ENCODE data around the gene ABHD12. TPM values are rescaled to one million over a fixed set of nuclear protein-coding genes. Genes with fewer than 3 reads are reported as not detected.
A peak's percentile ranks its signal among the peaks of the same experiment; 100 is the strongest.
"Not testable (repeated sequence)": the region's sequence is repeated elsewhere in the genome, so short reads cannot be mapped to it uniquely, and the experiment has no call there.

Gene ABHD12
- total RNA-seq, 8 experiments from 2014 or later = 23.2 to 79.9 (median 29.6) TPM

DNA sequence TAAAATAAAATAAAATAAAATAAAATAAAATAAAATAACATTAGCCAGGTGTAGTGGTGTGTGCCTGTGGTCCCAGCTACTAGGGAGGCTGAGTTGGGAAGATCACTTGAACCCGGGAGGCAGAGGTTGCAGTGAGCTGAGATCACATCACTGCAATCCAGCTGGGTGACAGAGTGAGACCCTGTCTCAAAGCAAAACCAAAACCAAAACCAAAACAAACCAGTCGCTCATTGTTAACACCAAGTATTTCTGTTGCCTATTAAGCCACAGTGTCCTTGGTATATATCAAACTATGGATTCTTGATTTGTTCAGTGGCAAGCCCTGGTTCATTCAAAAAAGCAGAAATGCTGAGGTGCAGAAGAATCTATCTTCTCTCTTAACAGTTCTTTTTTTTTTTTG, 77.0 kb downstream of the ABHD12 start:
- ATAC-seq (replicated peaks in 6 of 8) = no peak
- no peak overlapping the region for H3K4me3 ChIP-seq
- in situ Hi-C loops (cut with MboI; ENCODE audit: low pct_unique_long_range_greater_than_20kb in 2 of 9, low sequenced_read_pairs in 9 of 9, unreplicated experiment in 9 of 9) = loop anchor here in 1 of 9 experiments (25.0 kb wide), 1 partner anchor 326 kb away; the partner anchor contains the start of gene APMAP
- H3K4me1 ChIP-seq (replicated peaks in 1 of 2) = peaks cover 2 to 23% of the 10 kb centered on the region in 2 donors
- no peak overlapping the region for H3K27ac ChIP-seq
- WGBS, 10 experiments = 61 to 100% (median 100%) methylated on average over 1 to 2 of the region's 2 CpGs; no CpG with 5 or more reads in 3 of the 10 experiments

DNA sequence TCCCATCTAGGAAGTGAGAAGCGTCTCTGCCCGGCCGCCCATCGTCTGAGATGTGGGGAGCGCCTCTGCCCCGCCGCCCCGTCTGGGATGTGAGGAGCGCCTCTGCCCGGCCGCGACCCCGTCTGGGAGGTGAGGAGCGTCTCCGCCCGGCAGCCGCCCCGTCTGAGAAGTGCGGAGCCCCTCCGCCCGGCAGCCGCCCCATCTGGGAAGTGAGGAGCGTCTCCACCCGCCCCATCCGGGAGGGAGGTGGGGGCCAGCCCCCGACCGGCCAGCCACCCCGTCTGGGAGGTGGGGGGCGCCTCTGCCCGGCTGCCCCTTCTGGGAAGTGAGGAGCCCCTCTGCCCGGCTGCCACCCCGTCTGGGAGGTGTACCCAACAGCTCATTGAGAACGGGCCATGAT, 77.9 kb downstream of the ABHD12 start:
- WGBS, 10 experiments = no CpG with 5 or more reads among the region's 33 CpGs
- H3K27ac ChIP-seq; ATAC-seq (replicated peaks in 6 of 8); H3K4me3 ChIP-seq: not testable (repeated sequence)
- peaks cover 2 to 23% of the 10 kb centered on the region in 2 donors for H3K4me1 ChIP-seq (replicated peaks in 1 of 2)
- in situ Hi-C loops (cut with MboI; ENCODE audit: low pct_unique_long_range_greater_than_20kb in 2 of 9, low sequenced_read_pairs in 9 of 9, unreplicated experiment in 9 of 9) = loop anchor here in 1 of 9 experiments (25.0 kb wide), 1 partner anchor 325 kb away; the partner anchor contains the start of gene APMAP

DNA sequence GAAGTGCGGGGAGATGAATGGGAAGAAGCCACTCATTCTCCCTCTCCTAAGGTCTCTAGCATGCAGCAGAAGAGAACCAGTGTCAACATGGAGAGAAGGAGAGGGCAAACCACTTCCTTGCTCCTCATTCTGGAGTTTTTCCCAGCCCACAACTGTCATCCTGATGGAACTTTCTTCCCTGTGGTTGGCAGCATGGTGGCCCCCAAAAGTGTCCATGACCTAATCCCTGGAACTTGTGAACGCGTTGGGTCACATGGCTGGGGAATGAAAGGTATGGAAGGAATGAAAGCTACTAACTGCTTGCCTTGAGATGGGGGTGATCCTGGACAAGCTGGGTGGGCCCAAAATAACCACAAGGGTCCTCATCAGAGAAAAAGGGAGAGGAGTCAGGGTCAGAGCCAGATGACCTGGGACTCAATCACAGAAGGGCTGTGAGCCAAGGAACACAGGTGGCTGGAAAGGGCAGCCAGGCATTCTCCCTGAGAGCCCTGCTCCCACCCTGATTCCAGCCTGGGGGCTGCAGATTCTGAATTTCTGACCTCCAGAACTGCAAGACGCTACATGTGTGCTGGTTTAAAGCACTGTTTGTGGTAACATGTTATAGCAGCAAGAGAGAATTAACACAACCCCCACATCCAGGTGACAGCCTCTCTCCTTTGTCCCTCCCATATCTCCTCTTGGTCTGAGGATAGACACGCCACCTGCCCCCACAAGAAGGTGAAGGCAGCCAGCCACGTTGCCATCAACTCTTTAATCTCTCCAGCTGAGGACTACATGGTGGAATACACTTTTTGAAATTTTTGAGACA, 79.5 kb downstream of the ABHD12 start:
- ATAC-seq (replicated peaks in 6 of 8) = peak in 1 of 8 experiments; percentile 1
- Histone ChIP-seq H3K4me1 (replicated peaks in 1 of 2) (peaks cover 2 to 23% of the 10 kb centered on the region in 2 donors), H3K27ac (peak overlapping the region in 1 of 2 donors; percentile 48), H3K4me3 (no peak overlapping the region)
- WGBS, 10 experiments = 20 to 100% (median 63%) methylated on average over 1 to 6 of the region's 6 CpGs; no CpG with 5 or more reads in 2 of the 10 experiments
- in situ Hi-C loops (cut with MboI; ENCODE audit: low pct_unique_long_range_greater_than_20kb in 2 of 9, low sequenced_read_pairs in 9 of 9, unreplicated experiment in 9 of 9) = loop anchor here in 1 of 9 experiments (25.0 kb wide), 1 partner anchor 324 kb away; the partner anchor contains the start of gene APMAP

- 0 to 100% (median 69%) methylated on average over 1 to 6 of the region's 6 CpGs; no CpG with 5 or more reads in 2 of the 10 experiments for WGBS, 10 experiments
- in situ Hi-C loops (cut with MboI; ENCODE audit: low pct_unique_long_range_greater_than_20kb in 2 of 9, low sequenced_read_pairs in 9 of 9, unreplicated experiment in 9 of 9) = loop anchor here in 1 of 9 experiments (25.0 kb wide), 1 partner anchor 323 kb away; the partner anchor contains the start of gene APMAP
- peaks cover 2 to 23% of the 10 kb centered on the region in 2 donors for H3K4me1 ChIP-seq (replicated peaks in 1 of 2)
- peak overlapping the region; percentile 44 to 77 for H3K27ac ChIP-seq
- no peak overlapping the region for H3K4me3 ChIP-seq
- peak; percentile 69 to 94 (median 89) for ATAC-seq (replicated peaks in 6 of 8)
Measured at GRCh38 chr20:25310268-25310920, 80.2 kb downstream of the ABHD12 start.

DNA sequence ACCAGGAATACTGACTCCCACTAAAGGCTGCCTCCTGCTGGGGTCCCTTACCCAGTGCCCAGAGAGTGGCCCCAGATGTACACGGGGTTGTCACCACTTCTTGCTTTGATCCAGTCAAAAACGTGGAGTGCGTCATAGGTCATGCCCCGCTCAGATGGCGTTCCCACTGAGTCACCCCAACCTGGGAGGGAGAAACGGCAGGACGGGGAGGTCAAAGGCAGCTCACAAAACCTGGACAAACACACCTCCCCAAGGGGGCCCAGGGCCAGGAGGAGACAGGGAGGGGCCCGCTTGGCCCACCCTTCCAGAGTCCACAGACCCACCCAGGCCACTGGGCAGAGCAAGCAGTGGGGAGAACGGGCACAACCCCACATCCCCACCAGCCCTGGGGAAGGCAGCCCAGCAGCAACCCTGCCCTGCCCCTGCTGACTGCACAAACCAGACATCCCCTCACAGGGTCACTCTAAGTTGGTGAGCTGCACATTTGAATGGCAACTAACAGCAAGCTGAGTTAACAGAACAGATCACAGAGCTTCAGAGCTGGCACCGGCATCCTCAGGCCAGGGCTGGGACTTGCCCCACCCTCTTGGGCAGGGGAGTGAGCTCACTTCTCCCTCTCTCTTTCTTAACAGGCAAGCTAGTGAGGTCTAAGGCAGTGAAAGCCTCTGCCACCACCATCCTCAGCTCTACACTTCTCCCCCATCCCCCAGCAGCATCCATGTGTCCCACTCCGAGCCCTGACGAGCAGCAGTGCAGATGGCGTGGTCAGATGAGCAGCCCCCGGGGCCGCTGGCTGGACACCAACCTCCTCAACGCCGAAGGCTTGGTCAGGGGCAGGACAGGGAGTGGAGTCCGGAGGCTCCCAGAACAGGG, 81.0 kb downstream of the ABHD12 start:
- Histone ChIP-seq H3K27ac (peak overlapping the region; percentile 44 to 77), H3K4me1 (replicated peaks in 1 of 2) (peaks cover 2 to 23% of the 10 kb centered on the region in 2 donors), H3K4me3 (no peak overlapping the region)
- WGBS, 10 experiments = 22 to 65% (median 60%) methylated on average over 1 to 7 of the region's 18 CpGs; no CpG with 5 or more reads in 7 of the 10 experiments
- in situ Hi-C loops (cut with MboI; ENCODE audit: low pct_unique_long_range_greater_than_20kb in 2 of 9, low sequenced_read_pairs in 9 of 9, unreplicated experiment in 9 of 9) = loop anchor here in 1 of 9 experiments (25.0 kb wide), 1 partner anchor 322 kb away; the partner anchor contains the start of gene APMAP
- peak; percentile 65 to 85 (median 82) for ATAC-seq (replicated peaks in 6 of 8)

- in situ Hi-C loops (cut with MboI; ENCODE audit: low pct_unique_long_range_greater_than_20kb in 2 of 9, low sequenced_read_pairs in 9 of 9, unreplicated experiment in 9 of 9) = loop anchor here in 1 of 9 experiments (25.0 kb wide), 1 partner anchor 322 kb away; the partner anchor contains the start of gene APMAP
- H3K4me3 ChIP-seq = no peak overlapping the region
- peak overlapping the region in 1 of 2 donors; percentile 77 for H3K27ac ChIP-seq
- 88 to 98% (median 95%) methylated on average over 2 to 7 of the region's 17 CpGs; no CpG with 5 or more reads in 7 of the 10 experiments for WGBS, 10 experiments
- no peak for ATAC-seq (replicated peaks in 6 of 8)
- H3K4me1 ChIP-seq (replicated peaks in 1 of 2) = peaks cover 2 to 23% of the 10 kb centered on the region in 2 donors
Measured at GRCh38 chr20:25308671-25309394, 81.8 kb downstream of the ABHD12 start.

- Histone ChIP-seq H3K27ac (no peak overlapping the region), H3K4me3 (no peak overlapping the region), H3K4me1 (replicated peaks in 1 of 2) (peaks cover 2 to 23% of the 10 kb centered on the region in 2 donors)
- WGBS, 10 experiments = 80 to 100% (median 100%) methylated on average over 1 to 8 of the region's 13 CpGs; no CpG with 5 or more reads in 5 of the 10 experiments
- no peak for ATAC-seq (replicated peaks in 6 of 8)
- in situ Hi-C loops (cut with MboI; ENCODE audit: low pct_unique_long_range_greater_than_20kb in 2 of 9, low sequenced_read_pairs in 9 of 9, unreplicated experiment in 9 of 9) = loop anchor here in 1 of 9 experiments (25.0 kb wide), 1 partner anchor 321 kb away; the partner anchor contains the start of gene APMAP
Measured at GRCh38 chr20:25308083-25308491, 82.5 kb downstream of the ABHD12 start.

GRCh38 chr20:25306991-25307903, 83.4 kb downstream of the ABHD12 start:
- in situ Hi-C loops (cut with MboI; ENCODE audit: low pct_unique_long_range_greater_than_20kb in 2 of 9, low sequenced_read_pairs in 9 of 9, unreplicated experiment in 9 of 9) = loop anchor here in 1 of 9 experiments (25.0 kb wide), 1 partner anchor 320 kb away; the partner anchor contains the start of gene APMAP
- 82 to 100% (median 93%) methylated on average over 2 to 8 of the region's 10 CpGs; no CpG with 5 or more reads in 2 of the 10 experiments for WGBS, 10 experiments
- H3K27ac ChIP-seq = no peak overlapping the region
- H3K4me3 ChIP-seq = no peak overlapping the region
- H3K4me1 ChIP-seq (replicated peaks in 1 of 2) = peaks cover 2 to 23% of the 10 kb centered on the region in 2 donors
- ATAC-seq (replicated peaks in 6 of 8) = no peak

GRCh38 chr20:25304025-25304549, 86.5 kb downstream of the ABHD12 start:
- H3K27ac ChIP-seq = no peak overlapping the region
- ATAC-seq (replicated peaks in 6 of 8) = no peak
- WGBS, 10 experiments = 84 to 100% (median 100%) methylated on average over 1 to 5 of the region's 11 CpGs; no CpG with 5 or more reads in 3 of the 10 experiments
- in situ Hi-C loops (cut with MboI; ENCODE audit: low pct_unique_long_range_greater_than_20kb in 2 of 9, low sequenced_read_pairs in 9 of 9, unreplicated experiment in 9 of 9) = loop anchor here in 1 of 9 experiments (25.0 kb wide), 1 partner anchor 317 kb away; the partner anchor contains the start of gene APMAP
- peaks cover 0 to under 1% of the 10 kb centered on the region in 2 donors for H3K4me1 ChIP-seq (replicated peaks in 1 of 2)
- no peak overlapping the region for H3K4me3 ChIP-seq

GRCh38 chr20:25303292-25304024, 87.2 kb downstream of the ABHD12 start:
- WGBS, 10 experiments = 85 to 100% (median 88%) methylated on average over 1 to 10 of the region's 12 CpGs; no CpG with 5 or more reads in 3 of the 10 experiments
- H3K27ac ChIP-seq = no peak overlapping the region
- no peak overlapping the region for H3K4me3 ChIP-seq
- in situ Hi-C loops (cut with MboI; ENCODE audit: low pct_unique_long_range_greater_than_20kb in 2 of 9, low sequenced_read_pairs in 9 of 9, unreplicated experiment in 9 of 9) = loop anchor here in 1 of 9 experiments (25.0 kb wide), 1 partner anchor 316 kb away; the partner anchor contains the start of gene APMAP
- no peaks in the 10 kb centered on the region for H3K4me1 ChIP-seq (replicated peaks in 1 of 2)
- ATAC-seq (replicated peaks in 6 of 8) = no peak

Data from motor neuron (in vitro differentiated cells).